ENCODE data around the gene PDE5A.

The PDE5A gene

DNA sequence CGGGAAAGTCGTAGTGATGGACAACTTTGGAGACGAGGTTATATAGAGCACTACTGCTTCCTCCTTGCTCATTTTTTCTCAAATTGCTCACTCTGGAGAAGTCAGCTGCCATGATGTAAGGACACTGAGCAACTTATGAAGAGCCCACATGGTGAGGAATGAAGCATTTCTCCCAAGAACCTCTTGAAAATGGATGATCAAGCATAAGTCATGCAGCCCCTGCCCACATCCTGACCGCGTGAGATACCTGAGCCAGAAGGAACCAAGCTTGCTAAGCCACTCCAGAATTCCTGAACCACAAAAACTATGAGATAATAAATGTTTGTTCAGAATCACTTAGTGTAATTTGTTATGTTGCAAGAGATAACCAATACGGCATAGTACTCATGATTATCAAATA lies 42.8 kb downstream of the PDE5A start:
- DNase-seq (ENCODE audit: low read depth, low spot score) = no peak

DNA sequence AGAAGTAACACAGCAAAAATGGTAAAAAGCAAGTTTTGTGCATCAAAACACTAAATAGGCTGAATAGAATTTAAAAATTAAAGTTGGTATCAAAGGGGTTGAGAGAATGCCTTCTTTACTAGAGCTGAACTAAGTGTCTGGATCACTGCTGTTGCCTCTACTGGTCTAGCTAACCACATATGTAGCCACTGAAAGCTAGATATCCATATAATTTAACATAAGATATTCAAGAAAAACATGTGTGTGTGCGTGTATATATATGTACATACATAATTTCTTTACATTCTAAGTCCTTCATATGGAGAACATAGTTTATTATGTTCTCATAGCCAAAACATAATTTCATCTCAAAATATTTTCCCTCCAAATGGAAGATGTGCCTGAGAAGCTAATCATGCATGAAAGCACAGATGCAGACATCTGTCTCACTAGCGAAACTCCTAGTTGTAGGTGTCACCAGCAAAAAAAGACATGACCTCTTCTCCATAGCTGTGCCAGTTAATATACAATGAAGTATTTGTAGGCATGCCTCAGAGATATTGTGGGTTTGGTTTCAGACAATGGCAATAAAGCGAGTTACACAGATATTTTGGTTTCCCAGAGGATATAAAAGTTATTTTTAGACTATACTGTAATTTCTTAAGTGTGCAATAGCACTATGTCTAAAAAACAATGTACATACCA lies 47.3 kb downstream of the PDE5A start:
- no peak for DNase-seq (ENCODE audit: low read depth, low spot score)

DNA sequence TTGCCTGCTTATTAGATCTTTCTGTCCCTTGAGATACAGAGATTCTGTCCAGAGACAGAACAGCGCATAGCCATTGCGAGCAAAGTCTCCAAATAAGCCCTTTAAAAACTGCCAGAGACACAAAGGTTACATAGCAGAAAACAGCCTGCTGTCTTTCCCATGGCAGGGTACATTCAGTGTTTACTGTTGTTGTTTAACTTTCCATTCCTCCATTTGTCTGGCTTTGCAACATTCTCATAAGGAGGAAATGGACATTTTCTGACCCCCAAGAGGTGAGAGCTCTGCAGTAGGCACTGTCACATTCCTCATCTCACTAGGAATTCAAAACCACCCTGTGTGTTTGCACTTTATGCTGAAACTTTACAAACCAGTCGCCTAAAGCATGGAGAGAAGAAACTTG lies 48.3 kb downstream of the PDE5A start:
- no peak for DNase-seq (ENCODE audit: low read depth, low spot score)

DNA sequence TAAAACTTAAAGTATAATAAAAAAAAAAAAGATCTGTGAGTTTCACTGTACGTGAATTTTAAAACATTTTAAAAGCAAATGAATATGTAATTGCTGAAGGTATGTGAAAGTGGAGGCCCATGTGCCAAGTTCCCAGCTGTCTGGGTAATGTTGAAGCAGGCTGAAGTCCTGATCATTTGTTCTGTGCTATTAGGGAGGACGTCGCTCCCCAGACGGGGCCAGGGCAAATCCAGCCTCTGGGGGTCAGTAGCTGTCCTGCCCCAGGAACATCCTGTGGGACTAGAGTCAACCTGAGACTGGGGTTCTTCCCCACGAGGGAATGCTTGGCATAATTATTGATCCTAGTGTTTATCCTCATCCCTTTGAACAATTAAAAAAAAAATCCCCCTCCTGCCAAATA lies 48.8 kb downstream of the PDE5A start:
- DNase-seq (ENCODE audit: low read depth, low spot score) = no peak

DNA sequence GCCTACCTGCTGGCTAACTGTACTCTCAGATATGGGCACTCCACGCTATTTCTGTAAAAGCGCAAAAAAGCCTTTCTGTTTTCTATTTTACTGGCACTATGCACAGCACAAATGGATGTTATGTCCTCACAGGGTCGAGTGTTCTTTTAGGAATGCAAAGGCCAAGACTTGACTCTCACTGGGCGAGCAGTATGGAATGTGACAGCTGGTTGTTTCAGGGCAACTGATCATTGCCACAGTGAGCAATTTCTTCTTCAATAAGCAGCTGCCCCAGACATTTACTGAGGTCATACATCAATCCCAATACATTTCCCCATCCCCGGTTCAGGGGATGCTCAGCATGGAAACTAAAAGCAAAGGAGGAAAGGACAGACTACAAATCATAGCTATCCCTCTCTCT lies 58.2 kb downstream of the PDE5A start:
- DNase-seq (ENCODE audit: low read depth, low spot score) = no peak

DNA sequence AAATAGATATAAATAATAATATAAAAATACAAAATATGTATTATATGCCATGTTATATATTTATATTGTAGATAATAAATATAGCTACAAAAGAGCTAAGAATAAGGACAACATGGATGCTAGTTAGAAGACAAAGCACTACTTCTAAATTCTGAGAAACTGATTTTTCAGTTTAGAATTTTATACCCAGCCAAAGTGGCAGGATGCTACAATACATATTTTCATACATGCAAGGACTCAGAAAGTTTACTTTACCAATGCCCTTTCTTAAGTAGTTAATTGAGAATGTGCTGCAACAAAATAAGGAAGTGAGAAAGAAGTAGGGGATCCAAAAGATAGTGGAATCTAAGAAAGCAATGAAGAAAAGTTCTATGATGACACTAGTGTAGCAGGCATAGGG lies 64.5 kb downstream of the PDE5A start:
- DNase-seq (ENCODE audit: low read depth, low spot score) = no peak

DNA sequence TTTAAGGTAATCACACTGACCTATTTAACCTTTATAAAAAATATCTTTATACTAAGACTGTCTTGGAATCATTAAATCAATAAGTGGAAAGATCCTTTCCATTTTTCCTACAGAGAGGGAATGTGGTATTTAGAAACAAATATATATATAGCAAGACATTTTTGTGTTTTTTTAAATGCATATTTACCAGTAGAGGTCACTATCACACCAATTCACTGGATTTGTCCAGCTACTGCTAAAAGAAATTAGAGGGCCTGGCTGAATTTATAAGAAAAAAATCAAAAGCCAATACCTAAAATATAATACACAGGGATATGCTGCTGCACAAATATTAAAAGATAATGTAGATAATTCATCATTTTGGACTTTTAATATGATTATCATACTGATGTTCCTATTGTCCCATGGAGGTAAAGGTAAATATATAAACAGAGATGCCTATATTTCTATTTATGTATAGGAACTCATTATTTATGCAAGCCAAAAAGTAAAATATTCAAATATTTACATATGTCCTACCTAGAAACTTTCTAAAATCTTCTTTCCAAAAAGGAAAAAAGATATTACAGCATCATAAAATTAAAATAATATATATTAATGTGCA lies 69.5 kb downstream of the PDE5A start:
- DNase-seq (ENCODE audit: low read depth, low spot score) = no peak

DNA sequence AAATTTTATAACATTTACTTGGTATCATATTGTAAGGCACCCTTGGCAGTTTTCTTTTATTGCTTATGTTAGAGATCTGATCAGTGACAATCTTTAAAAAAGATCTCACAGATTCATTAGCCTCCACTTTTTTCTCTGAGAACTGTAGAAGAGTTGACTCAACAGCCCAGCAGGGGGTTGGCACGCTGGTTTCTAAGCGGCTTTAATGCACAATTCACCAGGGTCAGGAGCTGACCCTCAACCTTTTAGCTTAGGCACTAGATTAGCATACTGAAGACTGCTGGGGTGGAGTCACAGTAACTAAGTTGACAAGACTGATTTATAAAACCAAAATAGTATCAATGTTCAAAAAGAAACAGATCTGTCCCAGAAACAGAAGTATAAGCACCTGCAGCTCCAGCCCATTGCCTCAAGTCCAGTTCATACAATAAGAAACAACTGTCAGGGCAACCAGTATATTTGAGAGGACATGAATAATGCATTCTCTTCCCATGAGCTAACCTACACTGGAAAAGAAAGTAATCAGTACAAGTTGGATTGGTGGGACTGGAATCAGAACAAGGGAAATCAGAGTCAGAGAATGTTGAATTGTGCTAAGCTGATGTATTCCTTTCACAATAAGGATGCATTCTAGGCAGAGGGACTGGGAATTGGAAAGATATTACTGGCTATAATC lies 77.6 kb downstream of the PDE5A start:
- no peak for DNase-seq (ENCODE audit: low read depth, low spot score)

DNA sequence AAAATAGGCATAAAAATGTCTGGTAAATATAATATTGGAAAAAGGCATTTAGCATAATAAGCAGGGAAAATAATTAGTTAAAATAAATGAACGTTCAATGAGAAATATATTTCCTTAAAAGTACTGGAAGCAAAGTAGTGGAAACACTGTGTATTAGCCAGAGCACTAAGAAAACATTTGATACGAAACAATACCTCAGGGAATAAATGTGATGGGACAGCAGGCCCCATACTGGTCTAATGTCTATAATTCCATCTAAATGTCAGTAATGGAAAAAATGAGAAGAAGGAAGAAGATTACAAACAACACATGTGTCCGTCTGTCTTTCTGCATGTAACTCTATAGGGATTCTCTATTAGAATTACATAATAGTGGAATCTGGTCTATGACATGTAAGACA lies 79.0 kb downstream of the PDE5A start:
- DNase-seq (ENCODE audit: low read depth, low spot score) = no peak

DNA sequence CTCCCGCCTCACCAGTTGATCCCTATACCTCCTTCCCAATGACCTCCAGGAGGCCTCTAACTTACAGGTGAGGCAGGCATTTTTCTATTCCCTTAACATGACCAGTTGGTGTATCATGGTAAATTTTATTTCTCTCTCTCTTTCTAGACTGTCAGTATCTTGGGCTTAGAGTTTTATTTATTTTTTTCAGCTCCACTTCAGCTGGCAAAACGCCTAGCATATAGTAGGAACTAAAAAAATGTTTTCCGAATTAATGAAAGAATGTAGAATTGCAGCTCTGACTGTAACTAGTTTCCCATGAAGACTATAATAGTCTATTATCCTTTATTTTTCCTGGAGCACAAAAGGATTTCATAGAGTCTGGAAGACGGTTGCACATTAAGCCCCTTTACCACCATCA lies 84.8 kb downstream of the PDE5A start:
- no peak for DNase-seq (ENCODE audit: low read depth, low spot score)

DNA sequence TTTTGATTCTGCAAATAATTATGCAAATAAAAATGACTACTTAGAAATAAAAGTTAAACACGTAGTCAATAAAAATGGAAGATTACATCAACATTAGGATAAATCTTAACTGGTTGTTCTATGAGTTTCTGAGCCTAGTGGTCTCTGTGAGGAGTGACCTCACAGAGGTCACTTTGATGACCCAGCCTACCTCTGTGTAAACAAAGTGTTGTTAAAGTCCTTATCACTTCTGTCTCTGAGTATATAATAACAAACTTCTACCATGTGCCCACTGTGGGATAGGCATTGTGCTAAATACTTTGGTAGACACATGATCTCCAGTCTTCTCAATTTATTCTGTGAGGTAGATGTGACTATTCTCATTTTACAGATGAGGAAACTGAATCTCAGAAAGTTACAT lies 85.4 kb downstream of the PDE5A start:
- no peak for DNase-seq (ENCODE audit: low read depth, low spot score)

DNA sequence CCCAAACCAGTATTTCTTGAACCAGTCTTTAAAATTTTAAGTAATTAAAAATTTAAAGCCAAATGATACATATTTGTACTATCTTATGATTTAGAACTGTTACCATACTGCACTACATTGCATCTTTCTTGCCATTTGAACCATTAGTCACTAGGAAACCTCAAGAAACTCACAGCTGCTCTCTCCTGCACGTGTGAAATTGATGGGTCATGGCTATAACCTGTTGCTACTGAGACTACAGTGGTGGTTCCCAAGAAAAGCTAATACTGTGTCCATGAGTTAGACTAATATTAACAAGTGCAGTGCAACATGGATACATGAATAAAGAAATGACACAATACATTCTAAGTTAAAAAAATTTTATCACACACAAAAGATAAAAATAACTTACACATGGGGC lies 88.4 kb downstream of the PDE5A start:
- no peak for DNase-seq (ENCODE audit: low read depth, low spot score)

DNA sequence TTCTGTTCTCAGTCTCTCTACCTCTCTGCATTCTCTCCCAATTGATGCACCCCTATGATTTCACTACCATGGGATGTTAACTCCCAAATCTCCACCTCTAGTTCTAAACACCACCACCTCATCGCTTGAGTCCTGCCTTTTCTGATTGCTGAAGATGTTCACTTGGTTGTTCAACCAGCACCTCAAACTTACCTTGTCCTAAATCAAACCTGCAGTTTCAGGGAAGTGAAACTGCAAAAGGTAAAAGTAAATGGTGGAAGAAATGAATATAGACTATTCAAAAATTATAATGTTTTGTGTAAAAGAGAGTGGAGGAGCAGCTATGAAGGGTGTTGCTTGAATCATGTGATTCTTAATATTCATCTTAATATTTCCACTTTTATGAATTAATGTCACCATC lies 91.0 kb downstream of the PDE5A start:
- DNase-seq (ENCODE audit: low read depth, low spot score) = no peak

DNA sequence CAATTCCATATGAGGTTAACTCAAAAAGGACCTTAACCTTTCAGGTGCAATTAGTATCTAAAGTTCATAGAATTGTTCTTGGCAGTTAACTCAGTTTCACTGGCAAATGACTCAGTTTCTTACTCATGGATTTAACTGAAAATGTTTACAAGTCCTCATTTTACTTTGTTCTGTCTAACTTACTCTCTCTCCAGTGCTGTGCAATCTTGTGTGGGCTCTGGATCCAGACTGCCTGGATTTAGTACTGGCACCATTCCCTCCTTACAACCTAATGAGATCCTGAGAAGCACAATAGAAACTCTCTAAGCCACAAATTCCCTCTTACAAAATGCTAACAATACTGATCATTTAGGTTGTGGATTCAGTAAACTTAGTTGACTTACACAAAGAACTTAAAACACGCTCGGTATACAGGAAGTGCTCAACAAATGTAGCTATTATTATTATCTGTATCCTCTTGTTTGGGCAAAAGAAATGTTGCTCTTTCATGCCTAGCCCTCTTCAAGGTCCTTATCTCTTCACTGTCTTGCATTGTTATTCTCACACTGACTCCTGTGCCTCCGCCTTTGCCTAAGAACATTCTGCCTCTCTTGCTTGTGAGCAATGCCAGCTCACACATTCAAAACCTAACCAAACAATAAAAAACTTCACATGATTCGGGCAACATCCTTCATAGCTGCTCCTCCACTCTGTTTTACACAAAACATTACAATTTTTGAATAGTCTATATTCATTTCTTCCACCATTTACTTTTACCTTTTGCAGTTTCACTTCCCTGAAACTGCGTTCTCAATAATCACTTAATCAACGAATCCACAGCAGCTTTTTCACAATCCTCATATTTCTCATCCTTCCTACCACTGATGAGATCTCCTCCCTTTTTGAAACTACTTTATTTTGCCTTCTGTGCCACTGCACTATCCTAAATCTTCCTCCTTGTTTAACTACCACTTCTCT lies 91.8 kb downstream of the PDE5A start:
- no peak for DNase-seq (ENCODE audit: low read depth, low spot score)

DNA sequence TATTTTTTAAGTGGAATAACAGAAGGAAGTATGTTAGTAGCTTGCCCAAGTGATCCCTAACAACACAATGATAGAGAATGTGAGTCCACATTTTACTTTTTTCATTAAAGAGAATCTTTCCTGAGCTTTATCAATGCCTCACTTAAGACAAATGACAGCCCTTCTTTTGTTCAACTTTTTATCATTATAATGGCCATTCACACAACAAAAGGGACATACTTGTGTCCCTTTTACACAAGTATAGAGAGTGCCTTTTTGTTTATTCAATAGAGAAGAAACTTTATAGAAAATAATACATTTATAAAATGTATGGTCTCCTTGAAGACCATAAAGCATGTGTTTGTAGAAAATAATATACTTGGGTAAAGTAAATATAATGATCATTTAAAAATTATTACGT lies 96.3 kb downstream of the PDE5A start:
- no peak for DNase-seq (ENCODE audit: low read depth, low spot score)

DNA sequence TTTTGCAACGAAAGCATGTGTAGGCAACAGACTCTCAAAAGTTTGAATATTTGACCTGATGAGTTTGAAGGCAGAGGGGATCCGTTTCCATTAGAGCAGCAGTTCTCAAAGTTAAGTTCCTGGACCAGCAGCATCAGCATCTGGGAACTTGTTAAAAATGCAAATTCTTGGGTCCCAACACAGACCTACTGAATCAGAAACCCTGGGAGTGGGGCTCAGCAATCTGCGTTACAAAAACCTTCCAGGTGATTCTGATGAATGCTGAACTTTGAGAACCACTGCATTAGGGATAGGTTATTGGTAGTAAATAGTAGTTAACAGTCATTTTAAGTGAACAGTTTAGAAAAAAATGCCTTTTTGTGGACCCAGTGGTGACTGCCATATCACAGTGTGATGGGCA lies 98.8 kb downstream of the PDE5A start:
- DNase-seq (ENCODE audit: low read depth, low spot score) = no peak

DNA sequence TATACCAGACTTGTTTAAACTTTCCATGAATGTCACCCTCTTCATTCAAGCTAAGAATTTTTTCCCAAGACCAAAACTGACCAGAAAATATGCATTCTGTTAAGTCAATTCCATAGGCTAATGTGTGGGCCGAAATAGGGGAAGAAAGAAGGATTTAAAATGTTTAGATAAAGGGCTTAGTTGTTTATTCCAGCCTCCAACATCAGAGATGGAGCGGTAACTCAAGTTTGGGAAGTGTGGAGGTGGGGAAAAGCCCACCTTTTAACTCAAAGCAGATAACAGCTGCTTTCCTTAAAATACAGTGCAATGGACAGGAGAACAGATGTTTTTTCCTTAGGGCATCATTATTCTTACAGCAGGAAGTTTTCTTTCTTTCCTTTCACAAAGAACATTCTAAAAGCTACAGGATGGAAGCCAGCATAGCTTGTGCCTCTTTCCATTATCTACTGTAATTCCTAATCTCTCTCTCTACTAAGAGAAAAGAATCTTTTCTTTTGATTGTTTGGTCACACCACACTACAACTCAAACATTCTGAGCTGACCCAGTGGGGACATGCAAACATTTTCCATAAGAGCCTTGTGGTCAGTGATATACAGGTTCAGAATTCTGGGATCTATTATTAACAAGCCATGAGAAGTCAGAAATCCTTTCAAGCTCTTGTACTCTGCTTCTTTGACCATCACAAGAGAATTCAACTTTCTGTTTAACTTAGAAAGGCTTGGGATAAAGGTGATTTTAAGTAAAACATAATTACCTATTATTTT lies 101.6 kb downstream of the PDE5A start:
- DNase-seq (ENCODE audit: low read depth, low spot score) = no peak

DNA sequence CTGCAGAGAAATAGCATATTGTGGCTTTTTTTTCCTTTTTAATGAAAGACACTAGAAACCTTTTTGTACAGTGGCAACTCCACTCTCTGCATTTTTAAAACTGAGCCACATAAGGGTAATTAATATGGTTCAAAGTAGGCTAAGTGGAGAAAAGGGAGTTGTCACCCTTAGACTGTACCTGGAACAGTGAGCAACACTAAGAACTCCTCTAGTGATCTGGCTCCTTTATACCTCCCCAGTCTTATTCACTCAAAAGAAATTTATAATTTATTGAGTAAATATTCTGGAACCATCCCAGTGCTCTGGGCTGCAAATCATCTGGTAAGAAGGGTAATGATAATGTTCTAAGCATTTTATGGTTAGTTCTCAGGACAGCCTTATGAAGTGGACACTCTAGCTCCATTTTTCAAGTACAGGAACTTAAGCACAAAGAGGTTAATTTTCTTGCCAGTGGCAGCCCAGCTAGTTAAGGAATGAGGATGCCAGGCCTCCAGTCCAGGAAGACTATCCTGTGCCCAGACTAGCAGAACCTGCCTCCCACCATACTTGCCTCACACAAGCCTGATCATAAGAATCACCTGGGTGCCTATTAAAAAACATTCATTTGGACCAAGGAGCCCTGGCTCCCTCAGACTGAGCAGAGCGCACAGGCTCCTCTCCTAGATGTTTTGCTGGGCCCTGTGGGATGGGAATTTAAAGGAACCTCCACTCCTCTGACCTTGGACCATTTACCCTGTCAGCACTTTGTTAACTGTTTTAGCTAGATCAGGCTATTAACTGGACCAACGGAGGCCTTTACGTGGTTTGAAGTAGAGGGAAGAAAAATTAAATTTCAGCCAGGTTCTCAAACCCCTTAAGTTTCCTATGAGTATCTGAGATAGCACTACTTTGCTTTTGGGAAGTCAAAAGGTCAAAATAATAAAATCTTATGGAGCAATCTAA lies 102.6 kb downstream of the PDE5A start:
- no peak for DNase-seq (ENCODE audit: low read depth, low spot score)

DNA sequence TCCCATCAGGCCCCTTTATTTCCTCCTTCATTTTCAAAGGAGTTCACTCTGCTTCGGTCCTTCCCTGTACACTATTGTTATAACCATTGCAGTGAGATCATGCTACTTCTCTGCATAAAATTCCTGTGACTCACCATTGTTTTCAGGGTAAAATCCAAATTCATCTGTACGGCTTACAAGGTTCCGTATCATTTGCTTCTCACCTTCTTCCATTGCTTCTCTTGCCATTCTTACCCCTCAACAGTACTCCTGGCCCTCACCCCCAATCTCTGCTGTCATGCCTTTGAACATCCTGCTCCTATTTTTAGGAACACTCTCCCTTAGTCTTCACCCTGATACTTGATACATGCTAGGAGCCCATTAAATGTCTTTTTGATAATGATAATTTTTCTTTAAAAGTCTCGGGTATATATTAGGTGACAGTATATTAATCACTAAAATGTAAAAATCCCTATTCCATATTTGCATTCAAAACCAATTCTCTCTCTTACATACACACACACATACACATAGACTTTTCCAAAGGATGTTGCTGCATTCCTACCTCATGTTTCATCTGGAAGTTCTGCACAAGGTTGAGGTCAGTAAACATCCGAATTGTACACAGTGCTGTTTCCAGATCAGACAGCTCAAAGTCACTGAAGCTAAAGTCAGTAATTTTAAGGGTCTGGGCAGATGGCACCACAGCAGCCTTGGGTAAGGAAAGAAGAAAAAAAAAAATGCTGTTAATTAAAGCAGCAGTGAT lies 103.4 kb downstream of the PDE5A start:
- no peak for DNase-seq (ENCODE audit: low read depth, low spot score)

DNA sequence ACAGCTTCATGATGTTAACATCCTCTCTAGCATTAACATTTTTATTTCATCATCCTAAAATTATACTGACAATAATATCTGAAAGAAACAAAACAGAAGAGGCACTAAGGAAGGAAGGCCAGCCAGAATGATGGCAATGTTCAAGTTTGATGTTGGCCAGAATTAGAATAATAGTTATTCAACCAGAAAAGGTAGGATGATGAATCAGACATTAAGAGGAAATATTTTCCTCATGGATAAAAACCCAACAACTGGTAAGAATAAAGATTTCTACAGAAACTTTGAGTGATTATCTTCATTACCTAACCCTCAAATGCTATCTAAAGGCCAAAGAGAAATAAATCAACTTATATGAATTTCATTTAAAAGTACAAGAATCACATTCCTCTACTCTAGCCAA lies 105.2 kb downstream of the PDE5A start:
- DNase-seq (ENCODE audit: low read depth, low spot score) = no peak

All from activated CD4-positive, CD25-positive, alpha-beta regulatory T cell treated with anti-CD3 and anti-CD28 coated beads, Interleukin-2, amount 50 U/mL, for 16 hours (primary cell).